Spleen (tissue), 7 donors: ENCODE data around the gene MED28.

Source experiments
- CTCF ChIP-seq, 11 experiments: fragments of 200-600 bp in 7 of 11; fragments of 450-650 bp in 4 of 11; sonication (generic) in 4 of 11; IDR thresholded peaks in 8 of 11; conservative IDR thresholded peaks in 3 of 11; 1 replicate in 7 of 11; 2 replicates in 4 of 11; pipeline versions ENCODE4 v1.4.0 to v1.8.0; 2016 to 2021; ENCODE audit warnings: antibody characterized with exemption in 11 of 11, inconsistent platforms in 4 of 11, mild to moderate bottlenecking in 1 of 11
- POLR2A ChIP-seq, 3 donors: fragments of 450-650 bp; IDR thresholded peaks; one replicate each; pipeline ENCODE4 v1.5.1; 2017; ENCODE audit warnings: antibody characterized with exemption in 3 of 3, mild to moderate bottlenecking in 1 of 3
- POLR2AphosphoS5 ChIP-seq, 3 donors: sonication (generic); formaldehyde crosslinking; IDR thresholded peaks; one replicate each; pipeline ENCODE4 v1.5.1; 2017; ENCODE audit warnings: antibody characterized with exemption in 3 of 3
- donor health status: DM: no; HTN: no; CAD: no; lungs with moderate emphysema.
- donor health status: DM: no; HTN: no; CAD: no.
- donor health status: DM: no; HTN: no; CAD: no.

- TF ChIP-seq CTCF (IDR thresholded peaks at IDR 0.05 in 8 of 11, conservative IDR thresholded peaks at IDR 0.05 in 3 of 11) (no peak), POLR2AphosphoS5 (IDR thresholded peaks at IDR 0.05) (no peak), POLR2A (IDR thresholded peaks at IDR 0.05) (no peak)
These were observed 42.6 kb downstream of the MED28 start for GRCh38 chr4:17657090-17657489.
